GM18519 (cell line): Measurements from ENCODE around the gene IRF2BP2.
A peak's percentile ranks its signal among the peaks of the same experiment; 100 is the strongest.
"Not testable (repeated sequence)": the region's sequence is repeated elsewhere in the genome, so short reads cannot be mapped to it uniquely, and the experiment has no call there.

ENCODE experiments used
- ATAC-seq: cut with Tn5 transposase; IDR thresholded peaks from one replicate; pipeline ENCODE4 v1.9.1; 2021; ENCODE audit warnings: mild to moderate bottlenecking, moderate library complexity; ENCODE audit not compliant: unreplicated experiment, low FRiP score

Gene IRF2BP2

DNA sequence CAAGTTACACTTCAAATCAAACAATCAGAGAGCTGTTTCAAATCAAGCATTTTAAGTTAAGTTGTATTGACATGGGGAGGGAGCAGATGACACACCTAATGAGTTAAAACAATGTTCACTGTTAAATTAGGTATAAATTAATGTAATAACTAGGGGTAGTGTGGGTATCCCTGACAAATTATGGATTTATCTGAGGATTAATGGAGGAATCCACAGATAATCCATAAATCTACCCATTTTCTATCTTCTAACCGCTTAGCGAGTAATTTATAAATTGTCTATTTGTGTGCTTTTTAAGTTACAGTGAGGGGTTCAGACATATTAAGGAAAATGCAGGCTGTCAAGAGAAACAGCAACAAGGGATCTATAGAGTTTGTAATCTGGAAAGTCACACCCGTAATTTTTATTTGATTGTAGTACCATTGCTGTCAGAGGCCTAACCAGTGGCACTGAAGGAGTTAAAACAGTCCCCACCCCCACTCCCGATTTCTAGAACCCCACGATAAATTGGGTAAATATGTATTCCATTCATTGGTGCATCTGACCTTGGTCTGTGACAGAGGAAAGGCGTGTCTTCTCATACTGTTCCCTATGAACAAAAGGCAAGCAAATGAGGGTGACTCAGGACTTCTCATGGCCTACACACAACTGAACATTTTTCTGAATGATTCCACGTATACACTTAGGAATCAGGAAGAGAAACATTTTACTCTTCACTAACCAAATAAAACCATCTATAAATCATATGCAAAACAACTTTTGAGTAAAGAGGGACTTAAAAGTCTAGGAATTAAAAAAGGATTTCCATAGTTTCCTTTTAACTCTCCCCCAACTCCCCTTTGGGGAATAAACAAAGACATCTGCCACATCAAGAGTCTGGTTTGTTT lies 7.4 kb downstream of the IRF2BP2 start:
- no peak for ATAC-seq

- ATAC-seq, result no peak
Observed at GRCh38 chr1:234601301-234602017, 8.5 kb downstream of the IRF2BP2 start.

DNA sequence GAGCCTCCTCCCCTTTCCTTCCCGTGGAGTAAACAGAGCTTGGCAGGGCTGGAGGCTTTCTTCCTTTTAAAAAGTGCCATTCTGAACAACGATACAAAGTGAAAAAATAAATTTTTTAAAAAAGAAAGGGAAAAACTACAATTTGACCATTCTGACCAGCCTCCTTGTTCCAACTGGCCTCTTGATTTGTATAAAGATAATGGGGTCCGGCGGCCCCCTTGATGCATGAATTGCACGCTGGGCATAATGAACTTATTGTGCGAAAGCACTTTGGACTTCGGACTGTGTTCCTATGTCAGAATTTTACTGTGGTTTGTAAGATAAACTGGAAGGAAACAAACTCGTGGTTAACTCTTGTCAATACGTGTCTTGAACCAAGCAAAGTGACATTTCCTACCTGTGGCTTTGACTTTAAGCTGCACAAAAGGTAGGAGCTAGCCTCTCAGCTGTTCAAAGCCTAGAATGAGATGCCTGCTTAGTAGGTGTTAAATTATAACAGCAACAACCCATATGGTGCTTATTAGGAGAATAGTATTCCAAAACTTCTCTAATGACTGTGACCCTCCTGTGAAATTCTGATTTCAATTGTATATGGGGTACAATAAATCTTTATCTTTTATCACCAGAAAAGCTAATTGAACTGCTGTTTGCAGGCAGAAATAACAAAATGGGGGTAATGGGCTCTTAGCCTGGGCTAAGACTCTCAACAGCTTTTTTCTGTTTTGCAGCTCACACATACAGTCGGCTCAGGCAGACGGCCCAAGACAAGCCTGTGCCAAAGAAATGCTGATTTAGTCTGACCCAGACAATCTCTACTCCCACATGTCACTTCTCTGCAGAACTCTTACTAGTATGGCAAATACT lies 9.3 kb downstream of the IRF2BP2 start:
- no peak for ATAC-seq

GRCh38 chr1:234599617-234600417 lies 10.2 kb downstream of the IRF2BP2 start:
- peak; percentile 33 for ATAC-seq

DNA sequence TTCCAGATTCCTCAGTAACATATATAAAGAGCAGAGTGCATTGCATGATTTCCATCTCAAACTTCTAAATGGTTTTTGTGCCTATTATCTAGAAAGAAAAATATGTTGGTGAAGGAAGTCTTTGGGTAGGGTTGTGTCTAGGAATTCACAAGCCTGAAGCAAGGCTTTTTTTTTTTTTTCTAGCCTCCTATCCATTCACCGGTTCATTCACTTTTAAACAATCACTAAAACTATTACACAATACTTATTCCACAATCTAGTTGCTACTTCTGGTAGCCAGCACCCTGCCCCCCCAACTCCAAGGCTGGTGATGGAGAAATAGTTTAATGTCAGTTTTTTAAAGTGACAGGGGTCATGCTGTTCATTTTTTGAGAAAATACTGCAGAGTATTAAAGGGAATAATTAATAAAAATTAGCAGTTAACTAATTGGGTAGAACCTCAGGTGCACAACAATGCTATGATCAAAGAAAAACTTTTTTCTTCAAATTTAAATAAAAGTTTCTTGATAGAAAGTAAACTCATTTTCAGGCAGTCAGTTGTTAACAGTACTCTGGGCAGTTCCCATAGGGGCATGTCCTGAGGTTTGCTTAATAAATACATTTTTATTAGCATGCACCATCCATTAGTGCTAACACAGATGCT lies 10.9 kb downstream of the IRF2BP2 start:
- no peak for ATAC-seq

DNA sequence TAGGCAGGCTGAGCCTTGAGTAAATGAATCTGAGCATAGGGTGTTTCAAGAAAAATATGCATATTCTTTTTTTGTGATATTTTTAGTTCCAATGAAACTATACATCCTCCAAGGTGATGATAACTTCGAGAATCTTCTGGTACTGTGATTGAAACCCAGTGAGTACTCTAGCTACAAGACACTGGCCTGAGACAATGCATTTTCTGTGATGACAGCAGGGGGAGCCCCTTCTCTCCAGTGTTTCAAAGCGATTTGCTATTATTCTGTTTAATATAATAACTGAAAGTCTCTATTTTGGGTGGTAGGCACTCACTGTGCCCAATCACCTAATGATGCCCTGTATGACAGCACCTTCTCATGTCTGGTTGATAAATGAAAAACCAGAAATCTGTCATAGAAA lies 12.1 kb downstream of the IRF2BP2 start:
- no peak for ATAC-seq

DNA sequence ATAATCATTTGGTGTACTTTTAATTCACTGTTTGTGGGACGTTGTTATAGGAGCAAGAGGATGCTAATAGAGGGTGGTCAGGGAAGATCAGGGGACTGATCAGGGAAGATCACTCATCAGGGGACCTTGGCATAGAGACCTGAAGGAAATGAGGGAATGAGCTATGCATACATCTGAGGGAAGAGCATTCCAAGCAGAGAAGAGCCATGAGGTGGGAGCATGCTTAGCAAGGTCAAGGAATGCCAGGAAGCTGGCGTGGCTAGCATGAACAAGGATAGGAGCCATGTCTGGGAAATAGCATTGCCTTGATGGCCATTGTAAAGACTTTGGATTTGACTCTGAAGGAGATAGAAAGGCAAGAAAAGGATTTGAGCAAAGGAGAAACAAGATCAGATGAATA lies 14.1 kb downstream of the IRF2BP2 start:
- ATAC-seq, result no peak

DNA sequence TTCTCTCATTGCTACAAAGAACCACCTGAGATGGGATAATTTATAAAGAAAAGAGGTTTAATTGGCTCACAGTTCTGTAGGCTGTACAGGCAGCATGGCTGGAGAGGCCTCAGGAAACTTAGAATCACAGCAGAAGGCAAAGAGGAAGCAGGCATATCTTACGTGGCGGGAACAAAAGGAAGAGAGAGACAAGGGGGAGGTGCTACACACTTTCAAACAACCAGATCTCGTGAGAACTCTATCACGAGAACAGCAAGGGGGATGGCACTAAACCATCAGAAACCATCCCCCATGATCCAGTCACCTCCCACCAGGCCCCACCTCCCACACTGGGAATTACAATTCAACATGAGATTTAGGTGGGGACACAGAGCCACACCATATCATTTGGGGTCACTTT lies 15.4 kb downstream of the IRF2BP2 start:
- not testable (repeated sequence) for ATAC-seq

DNA sequence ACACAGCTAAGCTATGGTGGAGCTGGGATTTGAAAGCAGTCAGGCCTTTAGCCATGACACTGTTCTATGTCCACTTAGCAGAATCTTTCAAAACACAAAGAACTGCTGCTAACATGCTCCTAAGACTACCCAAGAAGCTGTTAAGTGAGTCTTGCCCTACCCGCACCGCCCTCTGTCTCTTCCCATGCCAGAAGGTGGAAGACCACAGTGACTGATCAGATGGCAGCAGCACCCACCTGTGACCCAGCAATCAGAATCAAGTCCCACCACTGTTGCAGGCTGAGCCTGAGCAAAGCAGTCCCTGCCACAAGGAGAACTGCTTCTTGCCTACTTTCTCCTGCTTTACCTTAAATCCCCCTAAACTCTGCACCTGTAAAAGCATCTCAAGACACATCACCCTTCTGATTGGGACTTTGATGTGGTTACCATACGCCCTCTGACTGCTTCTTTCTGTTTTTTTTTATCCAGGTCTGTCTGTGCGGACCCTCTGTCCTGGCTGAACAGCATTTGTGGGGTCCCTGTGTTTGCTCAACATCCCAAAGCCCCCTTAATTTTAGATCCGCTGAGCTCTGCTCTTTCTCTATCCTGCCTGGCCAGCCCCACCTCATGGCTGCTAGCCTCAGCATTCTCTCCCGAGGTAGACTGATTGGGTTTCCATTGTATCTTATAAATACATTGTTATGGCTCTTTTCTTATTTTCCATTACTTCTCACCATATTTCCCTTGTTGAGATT lies 16.0 kb downstream of the IRF2BP2 start:
- no peak for ATAC-seq

- ATAC-seq, result no peak
Observed at GRCh38 chr1:234593109-234593508, 16.9 kb downstream of the IRF2BP2 start.

- no peak for ATAC-seq
Observed at GRCh38 chr1:234592240-234592639, 17.7 kb downstream of the IRF2BP2 start.

DNA sequence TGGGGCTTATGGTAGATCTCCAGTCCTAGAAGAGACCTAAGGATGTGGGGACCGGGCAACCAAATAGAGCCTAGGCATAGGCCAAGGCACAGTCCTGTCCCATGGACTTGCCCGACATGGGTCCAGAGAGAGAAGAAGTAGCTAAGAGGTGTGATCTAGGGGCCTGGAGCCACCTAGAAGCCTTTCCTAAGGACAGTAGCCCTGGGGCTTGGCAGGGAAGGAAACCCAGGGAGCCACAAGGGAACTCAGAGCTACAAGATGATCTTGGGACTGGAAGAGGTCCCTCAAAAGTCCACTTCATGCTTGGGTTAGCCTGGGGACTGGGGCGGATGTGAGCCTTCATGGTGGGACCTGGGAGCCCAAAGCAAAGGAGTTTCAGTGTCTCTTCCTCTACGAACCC lies 18.8 kb downstream of the IRF2BP2 start:
- ATAC-seq, result no peak

- no peak for ATAC-seq
Observed at GRCh38 chr1:234589854-234590620, 19.9 kb downstream of the IRF2BP2 start.

- no peak for ATAC-seq
Observed at GRCh38 chr1:234589064-234589800, 20.7 kb downstream of the IRF2BP2 start.

DNA sequence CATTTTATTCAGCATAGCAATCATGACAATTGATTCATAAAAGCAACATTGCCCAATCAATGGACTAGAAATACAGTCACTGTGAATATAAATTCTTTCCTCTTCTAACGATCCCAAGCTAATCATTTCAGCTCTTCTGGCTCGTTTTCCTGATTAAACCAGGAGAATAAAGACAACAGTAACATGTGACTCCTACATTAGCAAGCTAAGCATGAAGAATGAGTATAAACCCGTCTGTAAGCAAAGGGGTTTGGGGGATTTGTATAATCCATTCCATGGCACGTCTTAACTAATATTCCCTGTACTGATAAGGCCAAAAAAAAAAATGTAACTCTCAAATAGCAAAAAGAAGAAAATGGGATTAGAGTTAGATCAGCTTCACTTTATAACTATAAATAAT lies 21.6 kb downstream of the IRF2BP2 start:
- no peak for ATAC-seq

- no peak for ATAC-seq
Observed at GRCh38 chr1:234586892-234587485, 23.0 kb downstream of the IRF2BP2 start.

DNA sequence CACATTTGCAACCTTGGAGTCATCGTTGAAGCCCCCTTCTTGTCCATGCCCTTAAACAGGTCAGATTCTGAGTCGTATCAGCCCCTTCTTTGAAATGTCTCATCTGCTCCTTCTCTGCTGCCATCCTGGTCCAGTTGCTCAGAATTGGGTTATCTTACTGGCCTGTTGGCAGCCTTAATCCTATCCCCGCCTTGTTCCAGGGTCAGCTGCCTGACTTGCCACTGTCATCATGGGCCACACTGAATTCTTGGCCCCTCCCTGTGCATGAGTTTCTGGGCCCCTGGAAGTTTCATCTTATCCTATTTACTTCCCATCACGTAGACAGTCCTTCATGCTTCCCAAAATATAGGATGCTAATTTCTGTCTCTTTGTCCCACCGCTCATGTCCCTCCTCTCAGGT lies 23.7 kb downstream of the IRF2BP2 start:
- ATAC-seq, result no peak
